Measurements from ENCODE around the gene SLC49A4. TPM values are rescaled to one million over a fixed set of nuclear protein-coding genes. Genes with fewer than 3 reads are reported as not detected.

SLC49A4 gene
- total RNA-seq, 4 donors from 2014 or later = 21.2 to 25.7 (median 24.1) TPM

DNA sequence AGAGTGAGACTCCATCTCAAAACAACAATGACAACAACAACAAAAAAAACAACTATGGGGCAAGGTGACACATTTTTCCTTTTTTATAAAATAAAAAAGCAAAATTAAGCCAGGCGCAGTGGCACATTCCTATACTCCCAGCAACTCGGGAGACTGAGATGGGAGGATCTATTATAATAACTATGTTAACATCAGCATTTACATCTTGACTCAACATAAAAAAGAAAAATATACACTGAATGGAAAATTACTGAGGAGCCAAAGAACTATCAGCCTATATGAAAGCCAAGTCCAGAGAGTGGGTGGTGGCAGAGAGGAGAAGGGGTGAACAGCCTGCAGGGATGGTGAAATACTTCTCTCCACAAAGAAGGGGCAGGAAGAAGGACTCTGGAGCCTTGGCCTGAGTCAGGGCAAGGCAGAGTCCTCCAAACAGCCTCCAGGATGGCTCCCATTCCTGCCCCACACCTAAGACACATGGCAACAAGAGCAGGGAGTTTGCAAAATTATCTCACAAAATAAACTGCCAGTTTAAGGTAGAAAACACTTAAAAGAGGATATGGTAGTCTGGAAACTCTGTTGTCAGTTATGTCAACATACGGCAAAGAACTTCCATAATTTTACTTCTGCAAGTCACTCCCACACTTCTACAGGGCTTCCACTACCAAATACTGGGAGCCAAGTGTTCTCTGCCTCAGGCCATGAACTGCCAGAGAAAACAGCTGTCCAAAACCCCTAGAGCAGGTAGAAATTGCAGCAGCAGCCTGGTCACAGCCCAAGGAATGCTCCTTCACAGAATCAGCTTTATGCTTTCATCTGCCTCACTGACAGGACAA lies 27.1 kb upstream of the SLC49A4 start:
- no peaks in the 10 kb centered on the region for H3K27me3 ChIP-seq
- H3K4me1 ChIP-seq = no peaks in the 10 kb centered on the region
- no peaks in the 10 kb centered on the region for H3K9me3 ChIP-seq
- peaks cover 0 to 37% (median 10%) of the 10 kb centered on the region in 4 donors for H3K36me3 ChIP-seq
- peak overlapping the region in 1 of 4 donors; percentile 30 for H3K27ac ChIP-seq (replicated peaks in 1 of 4)
- TF ChIP-seq CTCF (IDR thresholded peaks at IDR 0.05) (no peak), EP300 (IDR thresholded peaks at IDR 0.05) (no peak), POLR2A (IDR thresholded peaks at IDR 0.05; ENCODE audit: low read depth) (no peak), POLR2AphosphoS5 (IDR thresholded peaks at IDR 0.05) (no peak)
- DNase-seq (ENCODE audit: extremely low spot score) = no peak
- intact Hi-C loops (cut with DNase I) = no loop called here
- WGBS = 73% methylated on average over 3 of the region's 3 CpGs
- no peak overlapping the region for H3K4me3 ChIP-seq

DNA sequence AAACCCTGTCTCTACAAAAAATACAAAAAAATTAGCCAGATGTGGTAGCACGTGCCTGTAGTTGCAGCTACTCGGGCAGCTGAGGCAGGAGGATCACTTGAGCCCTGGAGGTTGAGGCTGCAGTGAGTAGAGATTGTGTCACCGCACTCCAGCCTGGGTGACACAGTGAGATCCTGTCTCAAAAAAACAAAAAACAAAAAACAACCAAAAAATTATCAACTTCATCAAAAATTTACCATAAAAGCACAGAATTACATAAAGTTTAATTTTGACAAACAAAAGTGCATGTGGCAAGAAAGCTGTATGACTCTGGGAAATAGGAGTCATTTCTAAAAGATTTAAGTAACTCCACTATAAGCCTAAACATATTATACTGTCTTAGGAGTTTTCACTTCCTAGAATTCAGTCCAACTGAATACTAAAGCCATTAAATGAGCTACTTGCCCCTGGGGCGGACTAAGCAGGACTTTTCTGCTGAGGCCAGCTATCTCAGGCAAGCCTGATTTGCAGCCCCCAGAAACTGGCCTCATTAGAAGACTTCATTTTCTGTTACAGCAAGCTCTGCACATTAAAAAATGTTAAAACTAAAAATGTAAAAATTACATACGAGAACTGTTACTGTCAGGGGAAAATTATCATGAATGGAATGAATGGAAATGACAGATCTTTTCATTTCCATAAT lies 24.2 kb upstream of the SLC49A4 start:
- WGBS = 89% methylated on average over 5 of the region's 5 CpGs
- H3K36me3 ChIP-seq = peaks cover 0 to 36% (median 10%) of the 10 kb centered on the region in 4 donors
- TF ChIP-seq POLR2AphosphoS5 (IDR thresholded peaks at IDR 0.05) (no peak), POLR2A (IDR thresholded peaks at IDR 0.05; ENCODE audit: low read depth) (no peak), CTCF (IDR thresholded peaks at IDR 0.05) (no peak), EP300 (IDR thresholded peaks at IDR 0.05) (no peak)

DNA sequence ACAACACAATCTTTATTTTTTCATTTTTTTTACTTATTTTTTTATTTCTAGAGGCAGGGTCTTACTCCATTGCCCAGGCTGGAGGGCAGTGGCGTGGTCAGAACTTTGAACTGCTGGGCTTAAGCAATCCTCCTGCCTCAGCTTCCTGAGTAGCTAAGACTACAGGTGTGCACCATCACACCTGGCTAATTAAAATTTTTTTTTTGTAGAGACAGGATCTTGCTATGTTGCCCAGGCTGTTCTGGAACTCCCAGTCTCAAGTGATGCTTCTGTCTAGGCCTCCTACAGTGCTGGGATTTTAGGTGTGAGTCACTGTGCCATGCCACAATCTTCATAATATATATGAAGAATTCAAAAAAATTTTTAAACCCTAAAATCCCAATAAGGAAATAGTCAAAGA lies 22.0 kb upstream of the SLC49A4 start:
- 92% methylated on average over 1 of the region's 1 CpG for WGBS
- no peak overlapping the region for H3K27ac ChIP-seq (replicated peaks in 1 of 4)
- H3K9me3 ChIP-seq = no peaks in the 10 kb centered on the region
- H3K36me3 ChIP-seq = peaks cover 0 to 22% (median 7%) of the 10 kb centered on the region in 4 donors
- peaks cover 0 to 5% (median 0%) of the 10 kb centered on the region in 4 donors for H3K4me1 ChIP-seq
- TF ChIP-seq POLR2AphosphoS5 (IDR thresholded peaks at IDR 0.05) (no peak), EP300 (IDR thresholded peaks at IDR 0.05) (no peak), CTCF (IDR thresholded peaks at IDR 0.05) (no peak), POLR2A (IDR thresholded peaks at IDR 0.05; ENCODE audit: low read depth) (no peak)
- intact Hi-C loops (cut with DNase I) = no loop called here
- H3K4me3 ChIP-seq = no peak overlapping the region
- H3K27me3 ChIP-seq = no peaks in the 10 kb centered on the region
- DNase-seq (ENCODE audit: extremely low spot score) = no peak

More for the DNA sequence above, 24.2 kb upstream of the SLC49A4 start:
- Histone ChIP-seq H3K27ac (replicated peaks in 1 of 4) (no peak overlapping the region), H3K9me3 (no peaks in the 10 kb centered on the region), H3K4me3 (no peak overlapping the region), H3K27me3 (no peaks in the 10 kb centered on the region), H3K4me1 (no peaks in the 10 kb centered on the region)
- intact Hi-C loops (cut with DNase I) = no loop called here
- no peak for DNase-seq (ENCODE audit: extremely low spot score)

- 91% methylated on average over 3 of the region's 3 CpGs for WGBS
- Histone ChIP-seq H3K27me3 (no peaks in the 10 kb centered on the region), H3K4me3 (no peak overlapping the region), H3K27ac (replicated peaks in 1 of 4) (no peak overlapping the region), H3K4me1 (peaks cover 0 to 5% (median 0%) of the 10 kb centered on the region in 4 donors), H3K36me3 (peaks cover 0 to 14% (median 3%) of the 10 kb centered on the region in 4 donors), H3K9me3 (no peaks in the 10 kb centered on the region)
- TF ChIP-seq POLR2A (IDR thresholded peaks at IDR 0.05; ENCODE audit: low read depth) = no peak
- no peak for TF ChIP-seq POLR2AphosphoS5 (IDR thresholded peaks at IDR 0.05)
- no peak for TF ChIP-seq CTCF (IDR thresholded peaks at IDR 0.05)
- TF ChIP-seq EP300 (IDR thresholded peaks at IDR 0.05) = no peak
- intact Hi-C loops (cut with DNase I) = no loop called here
- DNase-seq (ENCODE audit: extremely low spot score) = no peak
Observed at GRCh38 chr3:122773944-122774509, 20.8 kb upstream of the SLC49A4 start.
